ENCODE results near the gene BCCIP. TPM values are rescaled to one million over a fixed set of nuclear protein-coding genes. Genes with fewer than 3 reads are reported as not detected.
A peak's percentile ranks its signal among the peaks of the same experiment; 100 is the strongest.

The BCCIP gene
- total RNA-seq, 1 experiment from 2014 or later = 30.1 TPM

GRCh38 chr10:125824736-125825135 is 1.4 kb downstream of the BCCIP start:
- Histone ChIP-seq H3K36me3 (ENCODE audit: insufficient read depth, low read length) (peaks cover 36% of the 10 kb centered on the region), H3K27ac (ENCODE audit: low read length) (no peak overlapping the region), H4K20me1 (ENCODE audit: insufficient read depth, low read depth, low read length) (peaks cover 12% of the 10 kb centered on the region), H3K4me1 (ENCODE audit: low read length) (peaks cover 36% of the 10 kb centered on the region), H3K9ac (ENCODE audit: low read length) (peak overlapping the region; percentile 83), H3K9me3 (ENCODE audit: low read length) (no peaks in the 10 kb centered on the region), H2AFZ (ENCODE audit: low read length) (no peak overlapping the region), H3K4me2 (ENCODE audit: low read depth, low read length, poor library complexity, severe bottlenecking) (peak overlapping the region; percentile 98), H3K9me2 (replicated peaks; ENCODE audit: insufficient read depth, low read length) (no peaks in the 10 kb centered on the region), H3K27me3 (ENCODE audit: low read length) (no peaks in the 10 kb centered on the region), H3K79me2 (ENCODE audit: low read length) (peaks cover 63% of the 10 kb centered on the region), H3K4me3 (ENCODE audit: low read length) (peak overlapping the region; percentile 80)
- no peak for DNase-seq

- no peak overlapping the region for H3K4me2 ChIP-seq (ENCODE audit: low read depth, low read length, poor library complexity, severe bottlenecking)
- peaks cover 20% of the 10 kb centered on the region for H3K4me1 ChIP-seq (ENCODE audit: low read length)
- H3K9ac ChIP-seq (ENCODE audit: low read length) = no peak overlapping the region
- peaks cover 56% of the 10 kb centered on the region for H3K36me3 ChIP-seq (ENCODE audit: insufficient read depth, low read length)
- no peak overlapping the region for H3K27ac ChIP-seq (ENCODE audit: low read length)
- no peaks in the 10 kb centered on the region for H3K9me2 ChIP-seq (replicated peaks; ENCODE audit: insufficient read depth, low read length)
- H3K4me3 ChIP-seq (ENCODE audit: low read length) = no peak overlapping the region
- DNase-seq = no peak
- H3K9me3 ChIP-seq (ENCODE audit: low read length) = no peaks in the 10 kb centered on the region
- H3K27me3 ChIP-seq (ENCODE audit: low read length) = no peaks in the 10 kb centered on the region
- peaks cover 18% of the 10 kb centered on the region for H4K20me1 ChIP-seq (ENCODE audit: insufficient read depth, low read depth, low read length)
- peaks cover 75% of the 10 kb centered on the region for H3K79me2 ChIP-seq (ENCODE audit: low read length)
- no peak overlapping the region for H2AFZ ChIP-seq (ENCODE audit: low read length)
Measured at GRCh38 chr10:125827133-125827532, 3.8 kb downstream of the BCCIP start.

GRCh38 chr10:125828311-125828710 is 5.0 kb downstream of the BCCIP start:
- Histone ChIP-seq H3K27me3 (ENCODE audit: low read length) (no peaks in the 10 kb centered on the region), H2AFZ (ENCODE audit: low read length) (no peak overlapping the region), H3K4me2 (ENCODE audit: low read depth, low read length, poor library complexity, severe bottlenecking) (no peak overlapping the region), H3K9ac (ENCODE audit: low read length) (no peak overlapping the region), H3K79me2 (ENCODE audit: low read length) (peaks cover 78% of the 10 kb centered on the region), H3K27ac (ENCODE audit: low read length) (no peak overlapping the region), H3K4me1 (ENCODE audit: low read length) (peaks cover 19% of the 10 kb centered on the region), H4K20me1 (ENCODE audit: insufficient read depth, low read depth, low read length) (peaks cover 18% of the 10 kb centered on the region), H3K9me2 (replicated peaks; ENCODE audit: insufficient read depth, low read length) (no peaks in the 10 kb centered on the region), H3K36me3 (ENCODE audit: insufficient read depth, low read length) (peaks cover 66% of the 10 kb centered on the region), H3K4me3 (ENCODE audit: low read length) (no peak overlapping the region), H3K9me3 (ENCODE audit: low read length) (no peaks in the 10 kb centered on the region)
- DNase-seq = no peak

- Histone ChIP-seq H3K4me1 (ENCODE audit: low read length) (no peaks in the 10 kb centered on the region), H2AFZ (ENCODE audit: low read length) (no peak overlapping the region), H4K20me1 (ENCODE audit: insufficient read depth, low read depth, low read length) (no peaks in the 10 kb centered on the region; the same call in 1 of the 2 replicates)
Measured at GRCh38 chr10:125836746-125837145, 13.4 kb downstream of the BCCIP start.

GRCh38 chr10:125838802-125839575 is 15.6 kb downstream of the BCCIP start:
- H3K9me3 ChIP-seq (ENCODE audit: low read length) = no peaks in the 10 kb centered on the region
- H3K27me3 ChIP-seq (ENCODE audit: low read length) = no peaks in the 10 kb centered on the region
- H3K4me1 ChIP-seq (ENCODE audit: low read length) = no peaks in the 10 kb centered on the region
- no peaks in the 10 kb centered on the region for H3K79me2 ChIP-seq (ENCODE audit: low read length)
- peaks cover 15% of the 10 kb centered on the region for H3K36me3 ChIP-seq (ENCODE audit: insufficient read depth, low read length)
- no peak for DNase-seq
- no peak overlapping the region for H3K9ac ChIP-seq (ENCODE audit: low read length)
- no peaks in the 10 kb centered on the region for H4K20me1 ChIP-seq (ENCODE audit: insufficient read depth, low read depth, low read length)
- H3K27ac ChIP-seq (ENCODE audit: low read length) = no peak overlapping the region
- H2AFZ ChIP-seq (ENCODE audit: low read length) = no peak overlapping the region
- no peak overlapping the region for H3K4me3 ChIP-seq (ENCODE audit: low read length)
- no peaks in the 10 kb centered on the region for H3K9me2 ChIP-seq (replicated peaks; ENCODE audit: insufficient read depth, low read length)
- H3K4me2 ChIP-seq (ENCODE audit: low read depth, low read length, poor library complexity, severe bottlenecking) = no peak overlapping the region

More at GRCh38 chr10:125836746-125837145, 13.4 kb downstream of the BCCIP start:
- Histone ChIP-seq H3K36me3 (ENCODE audit: insufficient read depth, low read length) (peaks cover 34% of the 10 kb centered on the region), H3K27ac (ENCODE audit: low read length) (no peak overlapping the region), H3K79me2 (ENCODE audit: low read length) (peaks cover 3% of the 10 kb centered on the region; the same call in 1 of the 2 replicates), H3K4me3 (ENCODE audit: low read length) (no peak overlapping the region), H3K9ac (ENCODE audit: low read length) (no peak overlapping the region), H3K4me2 (ENCODE audit: low read depth, low read length, poor library complexity, severe bottlenecking) (no peak overlapping the region), H3K9me2 (replicated peaks; ENCODE audit: insufficient read depth, low read length) (no peaks in the 10 kb centered on the region), H3K27me3 (ENCODE audit: low read length) (no peaks in the 10 kb centered on the region), H3K9me3 (ENCODE audit: low read length) (no peaks in the 10 kb centered on the region)
- no peak for DNase-seq

GRCh38 chr10:125840406-125840805 is 17.1 kb downstream of the BCCIP start:
- H3K27me3 ChIP-seq (ENCODE audit: low read length) = no peaks in the 10 kb centered on the region
- H3K27ac ChIP-seq (ENCODE audit: low read length) = no peak overlapping the region
- no peak overlapping the region for H3K4me2 ChIP-seq (ENCODE audit: low read depth, low read length, poor library complexity, severe bottlenecking)
- no peak for DNase-seq
- H3K79me2 ChIP-seq (ENCODE audit: low read length) = no peaks in the 10 kb centered on the region
- H2AFZ ChIP-seq (ENCODE audit: low read length) = no peak overlapping the region
- no peaks in the 10 kb centered on the region for H3K4me1 ChIP-seq (ENCODE audit: low read length)
- H4K20me1 ChIP-seq (ENCODE audit: insufficient read depth, low read depth, low read length) = no peaks in the 10 kb centered on the region
- no peaks in the 10 kb centered on the region for H3K9me3 ChIP-seq (ENCODE audit: low read length)
- H3K36me3 ChIP-seq (ENCODE audit: insufficient read depth, low read length) = peaks cover 10% of the 10 kb centered on the region; the same call in 1 of the 2 replicates
- no peaks in the 10 kb centered on the region for H3K9me2 ChIP-seq (replicated peaks; ENCODE audit: insufficient read depth, low read length)
- no peak overlapping the region for H3K9ac ChIP-seq (ENCODE audit: low read length)
- no peak overlapping the region for H3K4me3 ChIP-seq (ENCODE audit: low read length)

- no peaks in the 10 kb centered on the region for H3K9me3 ChIP-seq (ENCODE audit: low read length)
- peaks cover 10% of the 10 kb centered on the region; the same call in 1 of the 2 replicates for H3K36me3 ChIP-seq (ENCODE audit: insufficient read depth, low read length)
Measured at GRCh38 chr10:125840955-125841354, 17.6 kb downstream of the BCCIP start.

GRCh38 chr10:125843603-125844329 is 20.4 kb downstream of the BCCIP start:
- Histone ChIP-seq H3K9me2 (replicated peaks; ENCODE audit: insufficient read depth, low read length) (no peaks in the 10 kb centered on the region), H3K4me2 (ENCODE audit: low read depth, low read length, poor library complexity, severe bottlenecking) (no peak overlapping the region), H2AFZ (ENCODE audit: low read length) (no peak overlapping the region), H3K4me1 (ENCODE audit: low read length) (no peaks in the 10 kb centered on the region), H3K27me3 (ENCODE audit: low read length) (no peaks in the 10 kb centered on the region), H3K9me3 (ENCODE audit: low read length) (no peaks in the 10 kb centered on the region), H4K20me1 (ENCODE audit: insufficient read depth, low read depth, low read length) (no peaks in the 10 kb centered on the region), H3K9ac (ENCODE audit: low read length) (no peak overlapping the region), H3K36me3 (ENCODE audit: insufficient read depth, low read length) (peaks cover 3% of the 10 kb centered on the region; the same call in 1 of the 2 replicates), H3K79me2 (ENCODE audit: low read length) (no peaks in the 10 kb centered on the region), H3K27ac (ENCODE audit: low read length) (no peak overlapping the region), H3K4me3 (ENCODE audit: low read length) (no peak overlapping the region)
- no peak for DNase-seq

More at GRCh38 chr10:125840955-125841354, 17.6 kb downstream of the BCCIP start:
- Histone ChIP-seq H3K27ac (ENCODE audit: low read length) (no peak overlapping the region), H3K9ac (ENCODE audit: low read length) (no peak overlapping the region), H3K4me2 (ENCODE audit: low read depth, low read length, poor library complexity, severe bottlenecking) (no peak overlapping the region), H3K4me3 (ENCODE audit: low read length) (no peak overlapping the region), H3K27me3 (ENCODE audit: low read length) (no peaks in the 10 kb centered on the region), H4K20me1 (ENCODE audit: insufficient read depth, low read depth, low read length) (no peaks in the 10 kb centered on the region), H3K9me2 (replicated peaks; ENCODE audit: insufficient read depth, low read length) (no peaks in the 10 kb centered on the region), H3K79me2 (ENCODE audit: low read length) (no peaks in the 10 kb centered on the region), H2AFZ (ENCODE audit: low read length) (no peak overlapping the region), H3K4me1 (ENCODE audit: low read length) (no peaks in the 10 kb centered on the region)
- DNase-seq = no peak
